DOHH2 (cell line): ENCODE data around the gene GRIA1.

Experiments used
- H3F3A ChIP-seq: fragments of 200-600 bp; sonication (generic), shearing (Covaris generic); 2 replicates; pipeline ENCODE4 v1.6.0; 2016; ENCODE audit warnings: antibody characterized with exemption, mild to moderate bottlenecking; ENCODE audit not compliant: control insufficient read depth, insufficient read depth
- H3K27ac ChIP-seq: fragments of 200-600 bp; sonication (generic); 2 replicates; pipeline ENCODE4 v1.5.1; 2014; ENCODE audit warnings: low read depth, mild to moderate bottlenecking, low read length, moderate library complexity
- H3K27me3 ChIP-seq: fragments of 200-600 bp; sonication (generic); 2 replicates; pipeline ENCODE4 v1.6.1; 2014; ENCODE audit warnings: mild to moderate bottlenecking, low read length, mixed read lengths; ENCODE audit not compliant: control insufficient read depth
- H3K36me3 ChIP-seq: fragments of 200-600 bp; sonication (generic); 2 replicates; pipeline ENCODE4 v1.6.1; 2014; ENCODE audit warnings: mild to moderate bottlenecking, low read length, moderate library complexity, mixed read lengths; ENCODE audit not compliant: control insufficient read depth
- H3K4me1 ChIP-seq: fragments of 200-600 bp; sonication (generic); 2 replicates; pipeline ENCODE4 v1.6.1; 2014; ENCODE audit warnings: mild to moderate bottlenecking, low read length, mixed read lengths; ENCODE audit not compliant: control insufficient read depth
- H3K4me2 ChIP-seq: fragments of 200-600 bp; sonication (generic); 2 replicates; pipeline ENCODE4 v1.6.0; 2014; ENCODE audit warnings: mild to moderate bottlenecking, low read length, moderate library complexity
- H3K4me3 ChIP-seq: fragments of 200-600 bp; sonication (generic); 2 replicates; pipeline ENCODE4 v1.5.1; 2014; ENCODE audit warnings: mild to moderate bottlenecking, low read length, mixed read lengths
- H3K79me2 ChIP-seq: fragments of 200-600 bp; sonication (generic); 2 replicates; pipeline ENCODE4 v1.6.1; 2014; ENCODE audit warnings: mild to moderate bottlenecking, low read length, mixed read lengths; ENCODE audit not compliant: control insufficient read depth
- H3K9me2 ChIP-seq: fragments of 200-600 bp; sonication (generic); replicated peaks from 2 replicates; pipeline ENCODE4 v1.6.1; 2014; ENCODE audit warnings: mild to moderate bottlenecking, low read length, mixed read lengths; ENCODE audit not compliant: control insufficient read depth
- H3K9me3 ChIP-seq: fragments of 200-600 bp; sonication (generic); 2 replicates; pipeline ENCODE4 v1.6.1; 2014; ENCODE audit warnings: antibody characterized with exemption, low read length, mixed read lengths; ENCODE audit not compliant: control insufficient read depth, insufficient read depth
- H4K20me1 ChIP-seq: fragments of 200-600 bp; sonication (generic); 2 replicates; pipeline ENCODE4 v1.6.0; 2014; ENCODE audit warnings: low read depth, mild to moderate bottlenecking, antibody characterized with exemption, low read length, moderate library complexity; ENCODE audit not compliant: control insufficient read depth, insufficient read depth
- EZH2phosphoT487 ChIP-seq: fragments of 200-600 bp; sonication (generic); IDR thresholded peaks from 2 replicates; pipeline ENCODE4 v1.6.1; 2017; ENCODE audit warnings: borderline replicate concordance, mild to moderate bottlenecking, antibody characterized with exemption, low read length, moderate library complexity, mixed read lengths
- TF ChIP-seq, protein P1 (sequence below): fragments of 200-600 bp; sonication (generic); IDR thresholded peaks from one replicate; pipeline ENCODE4 v1.5.1; 2014; ENCODE audit warnings: antibody characterized with exemption, mild to moderate bottlenecking, low read depth, low read length; ENCODE audit not compliant: poor library complexity, severe bottlenecking

GRIA1 gene

DNA sequence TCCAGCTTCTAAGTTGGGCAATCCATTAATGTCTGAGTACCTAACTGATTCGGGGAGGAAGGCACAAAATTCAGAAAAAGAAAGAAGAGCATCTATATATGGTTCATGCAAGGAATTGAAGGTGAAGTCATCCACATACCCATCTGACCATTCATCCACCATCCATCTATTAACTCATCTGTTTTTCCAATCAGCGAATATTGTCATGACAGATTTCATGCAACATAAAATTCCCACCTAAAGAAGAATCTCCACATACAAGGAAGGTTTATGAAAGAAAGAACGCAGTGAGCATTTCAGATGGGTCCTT, 164.7 kb downstream of the GRIA1 start:
- H4K20me1 ChIP-seq, result no peaks in the 10 kb centered on the region
- TF ChIP-seq EZH2phosphoT487, result no peak
- TF ChIP-seq, protein P1, sequence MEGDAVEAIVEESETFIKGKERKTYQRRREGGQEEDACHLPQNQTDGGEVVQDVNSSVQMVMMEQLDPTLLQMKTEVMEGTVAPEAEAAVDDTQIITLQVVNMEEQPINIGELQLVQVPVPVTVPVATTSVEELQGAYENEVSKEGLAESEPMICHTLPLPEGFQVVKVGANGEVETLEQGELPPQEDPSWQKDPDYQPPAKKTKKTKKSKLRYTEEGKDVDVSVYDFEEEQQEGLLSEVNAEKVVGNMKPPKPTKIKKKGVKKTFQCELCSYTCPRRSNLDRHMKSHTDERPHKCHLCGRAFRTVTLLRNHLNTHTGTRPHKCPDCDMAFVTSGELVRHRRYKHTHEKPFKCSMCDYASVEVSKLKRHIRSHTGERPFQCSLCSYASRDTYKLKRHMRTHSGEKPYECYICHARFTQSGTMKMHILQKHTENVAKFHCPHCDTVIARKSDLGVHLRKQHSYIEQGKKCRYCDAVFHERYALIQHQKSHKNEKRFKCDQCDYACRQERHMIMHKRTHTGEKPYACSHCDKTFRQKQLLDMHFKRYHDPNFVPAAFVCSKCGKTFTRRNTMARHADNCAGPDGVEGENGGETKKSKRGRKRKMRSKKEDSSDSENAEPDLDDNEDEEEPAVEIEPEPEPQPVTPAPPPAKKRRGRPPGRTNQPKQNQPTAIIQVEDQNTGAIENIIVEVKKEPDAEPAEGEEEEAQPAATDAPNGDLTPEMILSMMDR, result no peak
- no peaks in the 10 kb centered on the region for H3K9me3 ChIP-seq
- H3K4me3 ChIP-seq, result no peak overlapping the region
- no peaks in the 10 kb centered on the region for H3K36me3 ChIP-seq
- no peaks in the 10 kb centered on the region for H3K9me2 ChIP-seq
- no peaks in the 10 kb centered on the region for H3K79me2 ChIP-seq
- H3K27me3 ChIP-seq, result peaks cover 6% of the 10 kb centered on the region; the same call in 1 of the 2 replicates
- no peaks in the 10 kb centered on the region for H3K4me1 ChIP-seq
- no peak overlapping the region for H3K27ac ChIP-seq
- H3F3A ChIP-seq, result no peaks in the 10 kb centered on the region
- H3K4me2 ChIP-seq, result no peak overlapping the region

DNA sequence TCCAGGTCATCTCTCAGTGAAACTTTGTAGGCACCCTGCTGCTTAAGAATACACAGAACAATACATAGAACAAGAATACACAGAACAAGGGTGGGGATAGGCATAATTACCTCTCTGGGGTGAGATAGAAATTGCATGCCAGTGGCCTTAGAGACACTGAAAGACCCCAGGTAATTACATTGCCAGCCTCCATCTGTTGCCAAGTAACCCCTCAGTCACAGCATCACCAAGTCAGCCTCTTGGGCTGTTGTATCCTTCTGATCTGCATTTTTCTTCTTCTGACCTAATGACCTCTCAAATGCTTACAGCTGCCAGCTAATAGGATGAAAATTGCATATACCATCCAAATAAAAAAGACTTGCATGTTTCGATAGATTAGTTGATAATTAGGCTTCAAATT, 167.7 kb downstream of the GRIA1 start:
- no peak overlapping the region for H3K27ac ChIP-seq
- peaks cover 6% of the 10 kb centered on the region; the same call in 1 of the 2 replicates for H3K27me3 ChIP-seq
- H3F3A ChIP-seq, result no peaks in the 10 kb centered on the region
- H3K9me3 ChIP-seq, result no peaks in the 10 kb centered on the region
- no peaks in the 10 kb centered on the region for H3K79me2 ChIP-seq
- no peak overlapping the region for H3K4me2 ChIP-seq
- no peaks in the 10 kb centered on the region for H3K4me1 ChIP-seq
- no peaks in the 10 kb centered on the region for H3K9me2 ChIP-seq
- no peaks in the 10 kb centered on the region for H3K36me3 ChIP-seq
- no peaks in the 10 kb centered on the region for H4K20me1 ChIP-seq
- H3K4me3 ChIP-seq, result no peak overlapping the region
- TF ChIP-seq, protein P1, result no peak
- TF ChIP-seq EZH2phosphoT487, result no peak

DNA sequence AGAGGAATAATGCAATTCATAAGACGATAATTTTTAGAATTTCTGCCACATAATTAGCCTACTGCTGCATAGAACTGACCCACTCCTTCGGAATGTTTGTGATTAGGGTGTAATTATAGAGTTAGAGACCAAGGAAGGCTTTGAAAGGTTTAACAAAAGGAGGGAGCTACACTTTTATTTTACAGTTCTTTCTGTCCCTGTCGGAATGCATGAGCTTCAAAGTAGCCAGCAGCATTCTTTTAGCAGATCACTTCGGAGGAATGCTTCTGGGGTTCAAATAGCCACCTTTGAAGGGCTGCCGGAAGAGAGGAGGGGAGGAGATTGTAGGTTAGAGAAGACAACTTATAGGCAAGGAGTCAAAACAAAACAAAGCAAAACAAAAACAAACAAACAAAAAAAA, 168.1 kb downstream of the GRIA1 start:
- H3K9me3 ChIP-seq, result no peaks in the 10 kb centered on the region
- no peaks in the 10 kb centered on the region for H3K36me3 ChIP-seq
- H3K4me2 ChIP-seq, result no peak overlapping the region
- TF ChIP-seq, protein P1, result no peak
- no peak for TF ChIP-seq EZH2phosphoT487
- no peak overlapping the region for H3K4me3 ChIP-seq
- H3K27ac ChIP-seq, result no peak overlapping the region
- H3F3A ChIP-seq, result no peaks in the 10 kb centered on the region
- H4K20me1 ChIP-seq, result no peaks in the 10 kb centered on the region
- no peaks in the 10 kb centered on the region for H3K79me2 ChIP-seq
- no peaks in the 10 kb centered on the region for H3K9me2 ChIP-seq
- no peaks in the 10 kb centered on the region for H3K4me1 ChIP-seq
- H3K27me3 ChIP-seq, result peaks cover 6% of the 10 kb centered on the region; the same call in 1 of the 2 replicates
